ENCODE data around the gene FRRS1.
"Not testable (repeated sequence)": the region's sequence is repeated elsewhere in the genome, so short reads cannot be mapped to it uniquely, and the experiment has no call there.

FRRS1 gene

DNA sequence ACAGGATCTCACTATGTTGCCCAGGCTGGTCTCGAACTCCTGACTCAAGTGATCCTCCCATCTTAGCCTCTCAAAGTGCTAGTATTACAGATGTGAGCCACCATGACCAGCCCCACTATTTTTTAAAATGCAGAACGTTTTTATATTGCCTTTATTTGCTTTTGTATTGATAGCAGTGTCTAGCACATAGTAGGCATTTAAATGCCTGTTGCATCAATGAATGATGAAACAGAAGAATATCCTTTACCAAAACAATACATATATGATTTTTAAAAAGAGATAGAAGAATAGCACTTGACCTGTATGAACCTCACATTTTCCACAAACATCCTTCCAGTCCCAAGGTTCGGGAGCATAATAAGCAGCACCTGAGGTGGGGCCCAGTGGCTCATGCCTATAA lies 16.5 kb upstream of the FRRS1 start:
- Mint-ChIP-seq H3K36me3 (no peaks in the 10 kb centered on the region), H3K9me3 (no peaks in the 10 kb centered on the region), H3K4me3 (no peak overlapping the region), H3K27ac (no peak overlapping the region), H3K4me1 (peaks cover 25% of the 10 kb centered on the region), H3K27me3 (peaks cover 75% of the 10 kb centered on the region)
- CTCF ChIA-PET: no interaction called here
- no peak for DNase-seq

DNA sequence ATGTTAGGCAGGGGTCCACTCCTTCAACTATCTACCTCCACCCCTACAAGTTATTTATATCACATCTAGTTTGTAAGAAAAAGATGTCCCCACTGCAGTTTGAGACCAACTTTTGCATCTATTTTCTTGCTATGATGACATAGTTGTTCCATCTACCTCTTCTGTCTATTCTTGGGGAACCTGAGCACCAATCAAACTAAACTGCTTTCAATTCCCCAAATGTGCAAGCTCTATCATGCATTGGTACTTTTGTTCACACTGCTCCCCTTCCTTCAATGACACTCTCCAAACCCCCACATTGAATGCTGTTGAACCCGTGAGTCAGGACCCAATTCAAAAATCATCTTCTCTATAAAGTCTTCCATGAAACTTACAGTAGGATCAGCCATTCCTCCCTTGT lies 16.0 kb upstream of the FRRS1 start:
- Mint-ChIP-seq H3K27ac (no peak overlapping the region), H3K9me3 (no peaks in the 10 kb centered on the region)

GRCh38 chr1:99781798-99782197 lies 15.4 kb upstream of the FRRS1 start:
- Mint-ChIP-seq H3K36me3 (no peaks in the 10 kb centered on the region), H3K27me3 (peaks cover 71% of the 10 kb centered on the region), H3K4me3 (no peak overlapping the region), H3K9me3 (no peaks in the 10 kb centered on the region), H3K27ac (no peak overlapping the region), H3K4me1 (peaks cover 20% of the 10 kb centered on the region)
- CTCF ChIA-PET: no interaction called here
- no peak for DNase-seq

More for the DNA sequence above, 16.0 kb upstream of the FRRS1 start:
- Mint-ChIP-seq H3K4me1 (peaks cover 24% of the 10 kb centered on the region), H3K36me3 (no peaks in the 10 kb centered on the region), H3K4me3 (no peak overlapping the region), H3K27me3 (peaks cover 77% of the 10 kb centered on the region)
- no peak for DNase-seq
- CTCF ChIA-PET: no interaction called here

DNA sequence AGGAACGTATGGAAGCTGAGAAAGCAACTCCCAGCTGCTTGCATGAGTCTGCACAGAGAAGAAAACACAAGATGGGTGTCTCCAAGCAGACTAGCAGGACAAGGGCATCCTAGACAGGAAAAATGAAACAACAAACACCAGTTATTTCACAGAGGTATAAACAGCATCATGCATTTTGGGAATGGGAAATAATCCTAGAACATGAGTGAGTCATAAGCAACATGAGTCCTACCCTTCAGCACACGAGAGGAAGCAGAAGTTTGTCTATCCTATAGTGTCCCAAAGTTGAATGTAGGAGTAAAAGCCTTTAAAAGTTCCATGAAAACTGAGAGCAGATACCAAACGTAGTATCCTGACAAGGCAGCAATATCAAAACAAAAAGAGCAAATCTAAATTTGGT lies 11.3 kb upstream of the FRRS1 start:
- Mint-ChIP-seq H3K4me1 (no peaks in the 10 kb centered on the region), H3K4me3 (no peak overlapping the region), H3K27ac (no peak overlapping the region), H3K9me3 (no peaks in the 10 kb centered on the region), H3K36me3 (no peaks in the 10 kb centered on the region), H3K27me3 (peaks cover 47% of the 10 kb centered on the region)
- no peak for DNase-seq
- CTCF ChIA-PET: no interaction called here

- Mint-ChIP-seq H3K27me3 (peaks cover 33% of the 10 kb centered on the region), H3K27ac (no peak overlapping the region), H3K4me3 (no peak overlapping the region), H3K9me3 (no peaks in the 10 kb centered on the region), H3K36me3 (no peaks in the 10 kb centered on the region), H3K4me1 (no peaks in the 10 kb centered on the region)
- DNase-seq: no peak
- CTCF ChIA-PET: no interaction called here
These were observed 9.7 kb upstream of the FRRS1 start for GRCh38 chr1:99776120-99776519.

DNA sequence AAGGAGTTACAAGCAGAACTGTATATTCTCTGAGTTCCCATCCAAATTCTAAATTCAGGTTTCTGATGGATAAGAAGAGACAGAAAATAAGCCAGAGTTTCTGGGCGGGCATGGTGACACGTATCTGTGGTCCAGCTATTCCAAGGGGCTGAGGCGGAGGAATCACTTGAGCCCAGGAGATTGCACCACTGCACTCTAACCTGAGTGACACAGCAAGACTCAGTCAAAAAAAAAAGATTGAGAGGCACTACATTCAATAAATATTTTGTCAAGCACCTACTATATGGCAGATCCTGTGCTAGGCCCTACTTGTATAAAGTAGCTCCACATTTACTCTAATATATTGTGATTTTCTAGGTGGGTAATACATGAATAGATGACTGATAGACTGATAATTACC lies 6.4 kb upstream of the FRRS1 start:
- Mint-ChIP-seq H3K9me3 (no peaks in the 10 kb centered on the region), H3K4me1 (no peaks in the 10 kb centered on the region), H3K27ac (no peak overlapping the region), H3K4me3 (no peak overlapping the region), H3K36me3 (no peaks in the 10 kb centered on the region), H3K27me3 (peaks cover 19% of the 10 kb centered on the region)
- DNase-seq: no peak
- CTCF ChIA-PET: no interaction called here

DNA sequence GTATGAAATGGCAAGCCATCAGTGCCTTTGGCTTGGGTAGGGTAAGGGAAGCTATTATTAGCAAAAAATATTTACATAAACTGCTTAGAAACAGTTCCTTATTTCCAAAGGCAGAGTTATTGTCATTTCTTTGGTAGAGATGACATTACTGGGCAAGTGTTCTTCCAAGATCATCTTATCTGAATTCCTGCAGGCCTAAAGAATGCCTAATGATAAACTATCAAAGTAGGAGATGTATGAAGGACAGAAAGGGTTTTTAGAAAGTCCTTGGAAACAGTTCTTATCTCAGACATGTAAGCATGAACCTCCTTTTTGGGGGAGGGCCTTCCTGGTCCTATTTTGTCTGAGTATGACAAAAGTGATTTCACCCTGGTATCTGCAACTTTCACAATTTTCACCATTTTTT lies 5.1 kb upstream of the FRRS1 start:
- Mint-ChIP-seq H3K27me3 (peaks cover 25% of the 10 kb centered on the region), H3K9me3 (no peaks in the 10 kb centered on the region), H3K4me1 (peaks cover 5% of the 10 kb centered on the region), H3K27ac (no peak overlapping the region), H3K36me3 (no peaks in the 10 kb centered on the region), H3K4me3 (no peak overlapping the region)
- DNase-seq: no peak
- CTCF ChIA-PET: no interaction called here

- Mint-ChIP-seq H3K27ac (no peak overlapping the region), H3K9me3 (no peaks in the 10 kb centered on the region), H3K36me3 (no peaks in the 10 kb centered on the region), H3K27me3 (peaks cover 21% of the 10 kb centered on the region), H3K4me3 (no peak overlapping the region), H3K4me1 (peaks cover 11% of the 10 kb centered on the region)
- no peak for DNase-seq
- CTCF ChIA-PET: interaction anchor here (0.9 kb wide), 1 partner anchor 690 kb away, joined by 3 read pairs; no protein-coding TSS in a partner anchor
These were observed 2.2 kb upstream of the FRRS1 start for GRCh38 chr1:99768524-99769245.

- no peaks in the 10 kb centered on the region for H3K36me3 Mint-ChIP-seq
- H3K9me3 Mint-ChIP-seq: no peaks in the 10 kb centered on the region
- peaks cover 24% of the 10 kb centered on the region for H3K27me3 Mint-ChIP-seq
- no peak overlapping the region for H3K4me3 Mint-ChIP-seq
- DNase-seq: no peak
- H3K27ac Mint-ChIP-seq: no peak overlapping the region
- peaks cover 11% of the 10 kb centered on the region for H3K4me1 Mint-ChIP-seq
- CTCF ChIA-PET: no interaction called here
These were observed 1.7 kb upstream of the FRRS1 start for GRCh38 chr1:99768104-99768503.

GRCh38 chr1:99764909-99765308 lies 1.5 kb downstream of the FRRS1 start:
- CTCF ChIA-PET: no interaction called here
- Mint-ChIP-seq H3K27ac (no peak overlapping the region), H3K4me3 (no peak overlapping the region), H3K4me1 (peaks cover 11% of the 10 kb centered on the region), H3K9me3 (no peaks in the 10 kb centered on the region), H3K36me3 (no peaks in the 10 kb centered on the region), H3K27me3 (peaks cover 41% of the 10 kb centered on the region)
- no peak for DNase-seq

GRCh38 chr1:99764439-99764838 lies 2.0 kb downstream of the FRRS1 start:
- H3K4me3 Mint-ChIP-seq: no peak overlapping the region

GRCh38 chr1:99763956-99764355 lies 2.5 kb downstream of the FRRS1 start:
- Mint-ChIP-seq H3K36me3 (no peaks in the 10 kb centered on the region), H3K9me3 (no peaks in the 10 kb centered on the region), H3K4me3 (no peak overlapping the region), H3K27ac (no peak overlapping the region), H3K27me3 (peaks cover 38% of the 10 kb centered on the region), H3K4me1 (peaks cover 11% of the 10 kb centered on the region)
- DNase-seq: no peak
- CTCF ChIA-PET: no interaction called here

More at GRCh38 chr1:99764439-99764838, 2.0 kb downstream of the FRRS1 start:
- peaks cover 41% of the 10 kb centered on the region for H3K27me3 Mint-ChIP-seq
- no peak overlapping the region for H3K27ac Mint-ChIP-seq
- no peaks in the 10 kb centered on the region for H3K9me3 Mint-ChIP-seq
- CTCF ChIA-PET: no interaction called here
- DNase-seq: no peak
- no peaks in the 10 kb centered on the region for H3K36me3 Mint-ChIP-seq
- peaks cover 11% of the 10 kb centered on the region for H3K4me1 Mint-ChIP-seq

- Mint-ChIP-seq H3K36me3 (no peaks in the 10 kb centered on the region), H3K4me3 (no peak overlapping the region), H3K9me3 (no peaks in the 10 kb centered on the region), H3K27ac (no peak overlapping the region), H3K4me1 (peaks cover 18% of the 10 kb centered on the region), H3K27me3 (peaks cover 24% of the 10 kb centered on the region)
- CTCF ChIA-PET: no interaction called here
- DNase-seq: no peak
These were observed 4.7 kb downstream of the FRRS1 start for GRCh38 chr1:99761774-99762173.

DNA sequence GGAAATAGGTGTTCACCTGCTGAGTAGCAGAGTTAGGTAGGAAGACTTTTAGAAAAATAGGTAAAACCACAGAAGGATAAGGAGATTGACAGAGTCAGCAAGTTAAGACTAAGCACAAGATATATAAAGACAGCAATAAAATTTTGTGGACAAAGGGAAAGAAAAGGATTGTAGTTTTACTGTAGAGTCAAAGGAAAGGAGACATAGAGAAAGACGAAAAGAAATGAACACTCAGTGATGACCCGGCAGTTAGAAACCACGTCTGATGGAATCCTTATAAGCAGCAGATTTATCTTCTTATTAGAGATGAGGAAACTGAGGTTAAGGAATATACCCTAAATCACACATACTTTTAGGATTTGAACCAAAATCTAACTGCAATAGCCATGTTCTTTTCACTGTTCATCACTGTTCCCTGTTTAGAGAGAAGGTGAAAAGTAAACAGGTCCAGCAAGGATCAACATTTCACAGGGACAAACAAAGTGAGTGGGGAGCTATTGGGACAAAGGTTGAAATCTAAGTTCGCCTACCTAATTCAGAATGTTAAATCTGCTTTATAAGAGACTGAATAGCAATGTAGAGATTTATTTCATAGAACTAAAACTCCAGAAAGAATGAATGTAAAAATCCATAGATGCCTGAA lies 6.8 kb downstream of the FRRS1 start:
- Mint-ChIP-seq H3K9me3 (no peaks in the 10 kb centered on the region), H3K36me3 (no peaks in the 10 kb centered on the region), H3K4me1 (peaks cover 10% of the 10 kb centered on the region), H3K27ac (no peak overlapping the region), H3K4me3 (no peak overlapping the region), H3K27me3 (peaks cover 27% of the 10 kb centered on the region)
- DNase-seq: no peak
- CTCF ChIA-PET: no interaction called here

DNA sequence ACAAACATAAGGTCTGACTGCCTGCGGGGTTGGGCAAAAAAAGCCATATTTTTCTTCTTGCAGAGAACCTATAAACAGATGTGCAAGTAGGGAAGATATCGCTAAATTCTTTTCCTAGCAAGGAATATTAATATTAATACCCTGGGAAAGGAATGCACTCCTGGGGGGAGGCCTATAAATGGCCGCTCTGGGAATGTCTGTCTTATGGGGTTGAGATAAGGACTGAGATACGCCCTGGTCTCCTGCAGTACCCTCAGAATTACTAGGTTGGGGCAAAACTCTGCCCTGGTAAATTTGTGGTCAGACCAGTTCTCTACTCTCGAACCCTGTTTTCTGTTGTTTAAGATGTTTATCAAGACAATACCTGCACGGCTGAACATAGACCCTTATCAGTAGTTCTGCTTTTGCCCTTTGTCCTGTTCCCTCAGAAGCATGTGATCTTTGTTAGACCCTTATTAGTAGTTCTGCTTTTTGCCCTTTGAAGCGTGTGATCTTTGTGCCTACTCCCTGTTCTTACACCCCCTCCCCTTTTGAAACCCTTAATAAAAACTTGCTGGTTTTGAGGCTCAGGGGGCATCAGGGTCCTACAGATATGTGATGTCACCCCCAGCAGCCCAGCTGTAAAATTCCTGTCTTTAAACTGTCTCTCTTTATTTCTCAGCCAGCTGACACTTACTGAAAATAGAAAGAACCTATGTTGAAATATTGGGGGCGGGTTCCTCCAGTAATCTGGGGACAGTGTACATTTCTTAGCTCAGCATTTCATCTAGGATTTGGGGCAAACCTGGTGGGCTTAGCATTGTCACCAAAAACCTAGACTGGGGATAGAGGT lies 7.5 kb downstream of the FRRS1 start:
- DNase-seq, H3K9me3 Mint-ChIP-seq, H3K36me3 Mint-ChIP-seq, H3K4me3 Mint-ChIP-seq, H3K27ac Mint-ChIP-seq, CTCF ChIA-PET, H3K4me1 Mint-ChIP-seq: not testable (repeated sequence)
- H3K27me3 Mint-ChIP-seq: peaks cover 27% of the 10 kb centered on the region

Data from activated naive CD4-positive, alpha-beta T cell treated with anti-CD3 and anti-CD28 coated beads, Interleukin-2, amount 10 ng/mL, durations not matched to agents 7 days and 5 days (primary cell).